ENCODE data around the gene SNX32.

Gene SNX32

GRCh38 chr11:65869643-65870306, 36.0 kb downstream of the SNX32 start:
- DNase-seq, result no peak

DNA sequence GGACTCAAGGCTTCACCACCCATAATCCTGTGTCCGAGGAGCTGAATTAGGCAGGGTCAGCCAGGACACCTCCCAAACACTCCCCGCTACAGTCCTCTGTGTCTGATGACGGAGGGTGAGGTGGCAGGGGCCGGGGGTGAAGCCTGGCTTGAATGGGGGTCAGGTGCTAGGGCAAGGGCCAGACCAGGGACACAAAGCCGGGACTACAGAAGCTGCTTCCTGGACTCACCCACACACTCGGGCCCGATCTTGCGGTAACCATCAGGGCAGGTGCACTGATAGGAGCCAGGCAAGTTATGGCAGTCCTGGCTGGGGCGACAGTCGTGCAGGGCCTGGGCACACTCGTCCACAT, 36.5 kb downstream of the SNX32 start:
- DNase-seq, result no peak

GRCh38 chr11:65870706-65871681, 37.2 kb downstream of the SNX32 start:
- no peak for DNase-seq

GRCh38 chr11:65871811-65872548, 38.2 kb downstream of the SNX32 start:
- no peak for DNase-seq

DNA sequence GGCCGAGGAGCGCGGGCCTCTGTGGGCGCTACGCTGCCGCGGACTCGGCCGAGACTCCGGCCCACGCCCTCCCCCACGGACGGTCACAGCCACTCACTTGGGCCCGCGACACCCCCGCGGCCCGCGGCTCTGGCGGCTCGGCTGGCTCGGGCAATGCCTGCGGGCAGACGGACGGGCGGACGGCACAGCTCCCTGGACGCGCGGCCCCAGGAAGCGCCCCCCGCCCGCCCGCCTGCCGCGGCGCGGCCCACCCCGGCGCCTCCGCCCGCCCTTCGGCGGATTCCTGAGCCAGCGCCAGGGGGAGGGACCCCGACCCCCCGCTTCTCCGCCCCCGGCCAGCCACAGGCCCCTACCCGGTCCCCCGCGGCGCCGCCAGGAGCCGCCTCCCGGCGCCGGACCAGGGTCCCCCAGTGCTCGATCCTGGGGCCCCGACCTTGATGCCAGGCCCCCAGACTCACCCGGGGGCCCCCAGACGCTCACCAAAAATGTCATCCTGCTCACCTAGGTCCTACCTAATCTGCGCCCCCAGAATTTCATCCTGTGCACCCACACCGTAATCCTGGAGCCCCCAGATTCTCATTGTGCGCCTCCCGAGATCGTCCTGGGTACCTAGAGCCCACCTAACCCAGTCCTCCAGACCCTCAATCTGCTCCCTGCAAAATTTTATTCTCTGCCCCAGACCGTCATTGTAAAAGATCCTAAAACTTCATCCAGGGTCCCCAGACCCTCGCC, 39.0 kb downstream of the SNX32 start, which contains the start of gene EFEMP2:
TSS of gene EFEMP2 (minus strand) at position 215 of the 732 bp plus-strand sequence. CDS start 446 bp downstream, outside the sequence.
- peak; percentile 86 for DNase-seq

DNA sequence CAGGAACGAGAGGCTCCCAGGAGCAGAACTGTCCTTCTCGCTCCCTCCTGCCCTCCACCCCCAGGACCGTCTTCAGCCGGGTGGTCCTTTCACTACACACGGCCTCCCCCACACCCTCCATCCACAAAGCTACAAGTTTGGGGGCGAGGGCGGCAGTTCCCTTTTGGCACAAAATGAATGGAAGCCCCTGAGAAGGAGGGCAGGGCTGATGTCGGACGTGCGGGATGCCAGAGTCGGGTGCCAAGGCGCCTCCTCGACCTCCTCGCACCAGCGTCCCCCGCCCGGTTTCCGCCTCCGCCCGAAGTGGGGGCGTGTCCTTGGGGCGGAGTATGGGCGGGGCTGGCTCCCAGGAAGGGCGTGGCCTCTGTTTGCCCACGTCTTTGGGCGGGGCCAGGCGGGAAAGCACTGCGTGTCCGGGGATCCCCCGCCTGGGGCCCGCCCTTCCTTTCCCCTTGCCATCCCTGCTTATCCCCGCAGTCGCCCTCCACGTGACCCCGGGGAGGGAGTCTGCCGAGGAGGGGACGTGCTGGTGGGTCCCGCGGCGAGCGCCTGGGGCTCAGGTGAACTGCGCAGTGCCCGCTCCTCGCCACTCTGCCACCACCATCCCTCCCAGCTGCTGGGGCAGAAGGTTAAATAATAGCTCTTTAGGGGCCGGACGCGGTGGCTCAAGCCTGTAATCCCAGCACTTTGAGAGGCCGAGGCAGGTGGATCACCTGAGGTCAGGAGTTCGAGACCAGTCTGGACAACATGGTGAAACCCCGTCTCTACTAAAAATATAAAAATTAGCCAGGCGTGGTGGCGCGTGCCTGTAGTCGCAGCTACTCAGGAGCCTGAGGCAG, 39.8 kb downstream of the SNX32 start:
- DNase-seq, result peak; percentile 97

GRCh38 chr11:65879617-65880016, 45.9 kb downstream of the SNX32 start, which contains the start of gene CTSW:
TSS of gene CTSW (plus strand) at chr11:65879837. CDS start at chr11:65879855, 18 bp downstream.
- no peak for DNase-seq

DNA sequence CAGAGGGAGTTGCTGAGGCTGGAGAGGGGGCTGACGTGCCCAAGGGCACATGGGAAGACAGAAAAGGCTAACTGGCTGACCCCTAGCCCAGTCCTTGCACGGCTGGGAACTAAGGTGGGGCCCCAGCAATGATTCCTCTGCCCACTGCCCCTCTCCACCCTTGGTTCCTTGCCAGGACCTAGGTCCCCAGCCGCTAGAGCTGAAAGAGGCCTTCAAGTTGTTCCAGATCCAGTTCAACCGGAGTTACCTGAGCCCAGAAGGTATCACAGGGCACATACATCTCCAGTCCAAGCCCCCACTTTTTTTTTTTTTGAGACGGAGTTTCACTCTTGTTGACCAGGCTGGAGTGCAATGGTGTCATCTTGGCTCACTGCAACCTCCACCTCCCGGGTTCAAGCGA, 46.3 kb downstream of the SNX32 start:
- DNase-seq, result no peak

GRCh38 chr11:65880844-65881421, 47.2 kb downstream of the SNX32 start:
- no peak for DNase-seq

- DNase-seq, result peak; percentile 37
Observed at GRCh38 chr11:65882120-65883057, 48.6 kb downstream of the SNX32 start.

DNA sequence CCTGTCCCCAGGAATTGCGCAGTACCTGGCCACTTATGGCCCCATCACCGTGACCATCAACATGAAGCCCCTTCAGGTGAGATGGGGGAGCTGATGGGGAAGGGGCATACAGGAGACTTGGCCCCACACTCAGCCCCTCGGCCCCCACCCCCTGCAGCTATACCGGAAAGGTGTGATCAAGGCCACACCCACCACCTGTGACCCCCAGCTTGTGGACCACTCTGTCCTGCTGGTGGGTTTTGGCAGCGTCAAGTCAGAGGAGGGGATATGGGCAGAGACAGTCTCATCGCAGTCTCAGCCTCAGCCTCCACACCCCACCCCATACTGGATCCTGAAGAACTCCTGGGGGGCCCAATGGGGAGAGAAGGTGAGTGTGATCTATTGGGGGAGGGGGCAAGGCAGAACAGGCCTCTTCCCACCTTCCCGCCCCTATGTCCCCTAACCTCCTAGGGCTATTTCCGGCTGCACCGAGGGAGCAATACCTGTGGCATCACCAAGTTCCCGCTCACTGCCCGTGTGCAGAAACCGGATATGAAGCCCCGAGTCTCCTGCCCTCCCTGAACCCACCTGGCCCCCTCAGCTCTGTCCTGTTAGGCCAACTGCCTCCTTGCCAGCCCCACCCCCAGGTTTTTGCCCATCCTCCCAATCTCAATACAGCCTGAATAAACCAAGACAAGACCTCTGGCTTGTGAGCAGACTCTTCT, 49.4 kb downstream of the SNX32 start:
- DNase-seq, result no peak

- peak; percentile 46 for DNase-seq
Observed at GRCh38 chr11:65883786-65884715, 50.3 kb downstream of the SNX32 start.

DNA sequence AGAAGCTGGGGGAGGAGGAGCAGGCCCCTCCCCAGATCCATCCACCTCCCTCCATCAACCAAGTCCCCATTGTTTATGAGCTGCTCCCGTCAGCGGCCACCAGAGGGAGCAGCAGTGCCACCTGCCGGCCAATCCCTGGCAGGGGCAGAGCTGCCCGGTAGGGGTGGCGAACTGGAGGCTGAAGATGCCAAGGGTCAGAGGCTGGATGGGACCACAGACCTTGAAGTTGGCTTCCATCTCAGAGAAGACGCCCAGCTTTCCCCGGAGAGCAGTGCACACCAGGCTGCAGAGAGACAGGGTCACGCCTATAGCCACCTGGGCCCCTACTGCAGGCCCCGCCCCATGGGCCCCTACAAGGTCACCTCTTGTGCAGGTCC, 50.9 kb downstream of the SNX32 start:
- peak; percentile 85 for DNase-seq

DNA sequence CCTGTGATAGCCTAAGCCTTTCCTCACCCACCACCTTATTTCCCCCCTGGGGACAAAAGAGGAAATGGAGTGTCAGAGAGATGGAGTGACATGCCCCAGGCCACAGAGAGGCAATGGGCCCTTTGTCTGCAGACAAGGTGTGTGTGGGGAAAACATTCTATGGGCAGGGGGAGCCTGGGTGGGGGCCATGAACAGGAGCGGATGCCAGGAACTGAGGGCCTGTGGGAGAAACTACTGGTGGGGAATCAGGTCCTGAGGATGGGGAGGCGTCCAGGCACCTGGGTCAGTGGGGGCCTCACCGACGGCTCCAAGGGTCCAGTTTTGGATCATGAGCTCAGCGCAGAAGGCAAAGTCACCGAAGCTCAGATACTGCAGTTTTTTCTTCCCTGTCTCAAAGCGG, 51.5 kb downstream of the SNX32 start:
- no peak for DNase-seq

DNA sequence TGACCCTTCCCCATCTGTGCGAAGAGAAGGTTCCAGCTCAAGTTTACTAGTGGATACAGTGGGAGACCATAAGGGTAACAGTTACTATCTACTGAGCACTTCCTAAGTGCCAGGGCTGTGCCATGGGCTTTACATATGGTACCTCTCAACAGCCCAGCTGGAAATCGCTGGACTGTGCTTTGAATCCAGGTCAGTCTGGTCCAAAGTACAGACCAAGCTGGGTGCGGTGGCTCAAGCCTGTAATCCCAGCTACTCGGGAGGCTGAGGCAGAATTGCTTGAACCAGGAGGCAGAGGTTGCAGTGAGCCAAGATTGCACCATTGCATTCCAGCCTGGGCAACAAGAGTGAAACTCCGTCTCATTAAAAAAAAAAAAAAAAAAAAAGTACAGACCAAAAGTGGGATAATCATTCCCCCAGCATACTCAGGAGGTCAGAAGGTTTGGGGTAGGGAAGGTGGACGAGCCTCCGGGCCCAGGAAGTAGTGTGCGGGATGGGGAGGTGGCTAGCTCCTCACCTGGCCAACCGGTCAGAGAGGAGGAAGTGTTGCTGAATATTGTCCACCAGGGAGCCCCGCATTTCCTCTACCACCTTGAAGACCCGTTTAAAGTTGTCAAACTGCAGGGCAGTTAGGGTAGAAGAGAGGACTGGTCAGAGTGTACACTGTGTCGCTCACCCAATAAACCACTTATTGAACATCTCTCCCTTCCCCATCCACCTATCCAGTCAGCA, 52.2 kb downstream of the SNX32 start:
- no peak for DNase-seq

DNA sequence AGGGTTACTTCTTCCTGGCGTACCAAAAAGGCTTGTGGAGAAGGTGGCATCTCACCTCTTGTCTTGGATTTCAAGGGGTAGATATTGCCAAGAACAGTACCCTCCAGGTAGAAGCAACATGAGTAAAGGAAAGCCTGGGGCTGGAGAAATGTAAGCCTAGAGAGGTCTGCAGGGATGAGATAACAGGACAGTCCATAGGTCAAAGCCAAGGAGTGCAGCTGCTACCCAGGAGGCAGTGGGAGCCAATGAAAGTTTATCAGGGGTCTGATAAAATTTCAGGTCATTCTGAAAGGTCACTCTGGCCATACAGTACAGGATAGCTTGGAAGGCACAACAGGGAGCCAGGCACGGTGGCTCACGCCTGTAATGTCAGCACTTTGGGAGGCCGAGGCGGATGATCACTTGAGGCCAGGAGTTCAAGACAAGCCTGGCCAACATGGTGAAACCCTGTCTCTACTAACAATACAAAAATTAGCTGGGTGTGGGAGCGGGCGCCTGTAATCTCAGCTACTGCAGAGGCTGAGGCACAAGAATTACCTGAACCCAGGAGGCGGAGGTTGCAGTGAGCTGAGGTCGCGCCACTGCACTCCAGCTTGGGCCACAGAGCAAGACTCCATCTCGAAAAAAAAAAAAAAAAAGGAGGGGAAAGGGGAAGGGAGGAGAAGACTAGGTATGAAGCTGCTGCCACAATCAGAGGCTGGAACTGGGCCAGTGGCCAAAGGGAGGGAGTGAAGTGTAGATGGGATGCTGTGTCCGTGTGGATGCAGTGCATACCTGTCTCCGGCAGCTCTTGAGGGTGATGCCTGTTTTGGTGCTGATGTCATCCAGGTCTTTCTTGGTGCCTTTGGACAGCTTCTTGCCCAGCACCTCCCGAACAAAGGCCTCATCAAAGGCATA, 53.3 kb downstream of the SNX32 start:
- peak; percentile 40 for DNase-seq

Data from right forelimb (tissue), 1 donor.